ENCODE measurements around the gene PAX5.

The PAX5 gene

GRCh38 chr9:36974731-36975130 is 59.3 kb downstream of the PAX5 start:
- DNase-seq = no peak
- TF ChIP-seq GATA1 (IDR thresholded peaks at IDR 0.05; ENCODE audit: low read depth, low read length) = no peak
- TF ChIP-seq POLR2A (IDR thresholded peaks at IDR 0.05; ENCODE audit: low read length) = no peak

GRCh38 chr9:36971935-36972488 is 62.1 kb downstream of the PAX5 start:
- DNase-seq = no peak
- TF ChIP-seq POLR2A (IDR thresholded peaks at IDR 0.05; ENCODE audit: low read length) (no peak), GATA1 (IDR thresholded peaks at IDR 0.05; ENCODE audit: low read depth, low read length) (no peak)

- no peak for TF ChIP-seq POLR2A (IDR thresholded peaks at IDR 0.05; ENCODE audit: low read length)
- no peak for TF ChIP-seq GATA1 (IDR thresholded peaks at IDR 0.05; ENCODE audit: low read depth, low read length)
- no peak for DNase-seq
These were observed 63.8 kb downstream of the PAX5 start for GRCh38 chr9:36970007-36970888.

GRCh38 chr9:36969216-36969771 is 64.8 kb downstream of the PAX5 start:
- DNase-seq = no peak
- no peak for TF ChIP-seq GATA1 (IDR thresholded peaks at IDR 0.05; ENCODE audit: low read depth, low read length)
- TF ChIP-seq POLR2A (IDR thresholded peaks at IDR 0.05; ENCODE audit: low read length) = no peak

GRCh38 chr9:36968574-36969215 is 65.4 kb downstream of the PAX5 start:
- no peak for DNase-seq
- no peak for TF ChIP-seq GATA1 (IDR thresholded peaks at IDR 0.05; ENCODE audit: low read depth, low read length)
- TF ChIP-seq POLR2A (IDR thresholded peaks at IDR 0.05; ENCODE audit: low read length) = no peak

- no peak for DNase-seq
- TF ChIP-seq POLR2A (IDR thresholded peaks at IDR 0.05; ENCODE audit: low read length) = no peak
These were observed 66.1 kb downstream of the PAX5 start for GRCh38 chr9:36967997-36968396.

GRCh38 chr9:36966371-36967097 is 67.5 kb downstream of the PAX5 start:
- TF ChIP-seq POLR2A (IDR thresholded peaks at IDR 0.05; ENCODE audit: low read length) (no peak), GATA1 (IDR thresholded peaks at IDR 0.05; ENCODE audit: low read depth, low read length) (no peak)
- DNase-seq = no peak

- DNase-seq = no peak
- TF ChIP-seq POLR2A (IDR thresholded peaks at IDR 0.05; ENCODE audit: low read length) (no peak), GATA1 (IDR thresholded peaks at IDR 0.05; ENCODE audit: low read depth, low read length) (no peak)
These were observed 69.3 kb downstream of the PAX5 start for GRCh38 chr9:36964791-36965190.

- TF ChIP-seq GATA1 (IDR thresholded peaks at IDR 0.05; ENCODE audit: low read depth, low read length) = no peak
- no peak for TF ChIP-seq POLR2A (IDR thresholded peaks at IDR 0.05; ENCODE audit: low read length)
- no peak for DNase-seq
These were observed 70.7 kb downstream of the PAX5 start for GRCh38 chr9:36963346-36963745.

GRCh38 chr9:36962691-36963090 is 71.4 kb downstream of the PAX5 start:
- DNase-seq = no peak

GRCh38 chr9:36961561-36962325 is 72.3 kb downstream of the PAX5 start:
- no peak for DNase-seq
- TF ChIP-seq GATA1 (IDR thresholded peaks at IDR 0.05; ENCODE audit: low read depth, low read length) (no peak), POLR2A (IDR thresholded peaks at IDR 0.05; ENCODE audit: low read length) (no peak)

More at GRCh38 chr9:36962691-36963090, 71.4 kb downstream of the PAX5 start:
- TF ChIP-seq POLR2A (IDR thresholded peaks at IDR 0.05; ENCODE audit: low read length) = no peak
- TF ChIP-seq GATA1 (IDR thresholded peaks at IDR 0.05; ENCODE audit: low read depth, low read length) = no peak

- DNase-seq = no peak
- TF ChIP-seq POLR2A (IDR thresholded peaks at IDR 0.05; ENCODE audit: low read length) (no peak), GATA1 (IDR thresholded peaks at IDR 0.05; ENCODE audit: low read depth, low read length) (no peak)
These were observed 73.0 kb downstream of the PAX5 start for GRCh38 chr9:36961051-36961450.

- DNase-seq = no peak
- TF ChIP-seq GATA1 (IDR thresholded peaks at IDR 0.05; ENCODE audit: low read depth, low read length) = no peak
- no peak for TF ChIP-seq POLR2A (IDR thresholded peaks at IDR 0.05; ENCODE audit: low read length)
These were observed 73.5 kb downstream of the PAX5 start for GRCh38 chr9:36960575-36960955.
